ENCODE data around the gene NSD2.

GRCh38 chr4:1964971-1965370, 93.8 kb downstream of the NSD2 start:
- TF ChIP-seq CTCF (conservative IDR thresholded peaks at IDR 0.05 in 1 of 2, IDR thresholded peaks at IDR 0.05 in 1 of 2; ENCODE audit: extremely low read depth in 1 of 2, insufficient read depth in 1 of 2, low read depth in 1 of 2, low read length in 2 of 2), result no peak
- TF ChIP-seq EZH2 (IDR thresholded peaks at IDR 0.05; ENCODE audit: borderline replicate concordance, low read length), result no peak
